ENCODE measurements around the gene SOCS6.

Gene SOCS6

DNA sequence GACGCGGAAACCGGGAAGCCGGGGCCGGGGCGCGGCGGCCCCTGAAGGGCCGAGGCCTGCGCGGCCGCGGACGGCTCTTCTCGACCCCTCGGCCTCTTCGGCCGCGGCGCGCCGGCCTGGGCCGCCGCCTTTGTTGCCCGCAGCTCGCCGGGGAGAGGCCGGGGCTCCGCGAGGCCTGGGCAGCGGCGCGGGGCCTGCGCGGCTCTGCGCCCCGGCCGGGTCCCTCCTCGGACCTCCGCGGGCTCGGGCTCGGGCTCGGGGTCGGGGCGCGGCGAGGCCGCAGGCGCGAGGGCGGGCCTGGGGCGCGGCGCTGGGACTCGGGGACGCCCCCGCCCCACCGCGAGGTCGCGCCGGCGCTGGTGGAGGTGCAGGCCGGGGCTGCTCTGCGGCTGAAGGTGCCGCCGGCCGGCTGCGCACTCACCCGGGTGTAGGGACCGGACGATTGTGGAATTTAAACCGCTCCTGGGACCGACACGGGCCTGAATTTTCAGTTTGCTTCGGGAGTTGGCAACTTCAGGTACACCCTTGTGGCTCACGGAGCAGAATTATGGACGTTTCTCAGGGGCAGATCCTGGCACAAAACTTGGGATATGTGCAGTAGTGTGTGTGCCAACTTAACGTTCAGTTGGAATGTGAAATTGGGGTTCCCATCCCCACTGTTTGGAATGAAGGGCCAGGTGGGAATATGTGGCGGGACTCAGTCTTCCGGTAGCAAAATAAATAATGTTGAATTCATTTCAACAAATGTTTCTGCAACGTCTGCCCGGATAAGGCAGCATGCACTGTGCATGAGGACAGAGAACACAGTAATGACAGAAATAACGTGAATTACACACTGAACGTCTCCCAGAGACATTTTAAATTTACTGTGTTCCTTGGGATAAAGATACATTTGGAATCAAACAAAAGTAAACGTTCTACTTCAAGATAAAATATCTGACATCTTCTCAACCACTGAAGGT is 787 bp downstream of the SOCS6 start:
- peak; percentile 30 for DNase-seq (ENCODE audit: low spot score)

DNA sequence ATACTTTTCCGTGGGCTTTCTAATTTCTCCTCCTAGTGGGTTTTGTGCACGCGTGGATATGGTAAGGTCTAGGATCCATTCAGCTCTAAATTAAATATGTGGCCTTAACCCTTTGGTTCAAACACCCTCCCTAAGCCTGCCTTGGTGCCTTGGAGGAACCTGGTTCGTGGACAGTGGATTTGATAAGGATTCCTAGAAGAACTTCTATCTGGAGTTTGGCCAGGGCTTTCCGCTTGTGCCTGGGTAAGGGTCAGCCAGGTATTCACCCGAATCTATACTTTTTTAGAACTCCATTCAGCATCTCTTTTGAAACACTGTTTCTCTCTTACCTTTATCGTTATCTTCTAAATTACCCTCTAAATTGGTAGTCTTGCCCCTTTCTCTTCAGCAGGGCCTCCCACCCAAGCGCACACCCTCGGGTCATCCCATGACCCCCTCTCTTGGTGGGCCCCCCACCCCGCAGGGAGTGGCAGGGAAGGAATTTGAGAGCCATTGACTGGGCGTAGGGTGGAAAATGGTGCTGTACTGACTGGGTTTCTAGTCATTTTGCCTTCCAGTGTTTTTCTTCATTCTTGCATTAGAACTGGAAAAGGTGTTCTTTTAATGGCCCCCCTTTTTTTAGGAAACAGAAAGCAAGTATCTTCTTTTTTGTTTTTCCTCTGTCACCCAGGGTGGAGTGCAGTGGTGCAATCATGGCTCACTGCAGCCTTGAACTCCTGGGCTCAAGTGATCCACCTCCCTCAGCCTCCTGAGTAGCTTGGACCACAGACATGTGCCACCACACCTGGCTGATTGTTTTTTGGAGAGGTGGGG is 1.8 kb downstream of the SOCS6 start:
- DNase-seq (ENCODE audit: low spot score) = no peak

DNA sequence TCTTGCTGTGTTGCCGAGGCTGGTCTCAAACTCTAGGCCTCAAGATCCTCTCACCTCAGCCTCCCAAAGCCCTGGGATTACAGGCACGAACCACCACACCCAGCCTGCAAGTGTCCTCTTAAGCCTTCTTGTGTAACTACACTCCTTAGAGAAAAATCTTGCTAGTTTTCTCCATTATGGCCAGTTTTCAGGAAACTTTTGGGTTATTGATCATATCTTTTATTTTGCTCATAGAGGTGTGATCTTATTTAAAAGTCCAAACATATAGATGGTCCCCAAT is 2.4 kb downstream of the SOCS6 start:
- DNase-seq (ENCODE audit: low spot score) = no peak

DNA sequence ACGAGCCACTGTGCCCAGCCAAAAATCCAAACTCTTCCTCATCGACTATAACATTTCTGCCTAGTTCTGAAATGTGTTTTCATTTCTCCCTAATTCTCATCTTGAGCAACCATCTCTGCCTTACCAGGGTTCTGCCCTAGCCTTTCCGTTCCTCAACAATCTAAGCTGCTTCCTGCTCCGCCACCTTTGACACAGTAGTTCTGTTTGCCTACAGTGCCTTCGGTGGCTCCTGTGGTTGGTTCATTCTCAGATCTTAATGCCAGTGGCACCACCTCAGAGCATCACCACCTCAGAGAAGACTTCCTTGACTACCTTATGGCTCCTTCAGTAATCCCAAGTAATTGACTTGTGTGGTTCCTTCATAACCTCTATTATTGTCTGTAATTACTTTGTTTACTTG is 3.8 kb downstream of the SOCS6 start:
- no peak for DNase-seq (ENCODE audit: low spot score)

DNA sequence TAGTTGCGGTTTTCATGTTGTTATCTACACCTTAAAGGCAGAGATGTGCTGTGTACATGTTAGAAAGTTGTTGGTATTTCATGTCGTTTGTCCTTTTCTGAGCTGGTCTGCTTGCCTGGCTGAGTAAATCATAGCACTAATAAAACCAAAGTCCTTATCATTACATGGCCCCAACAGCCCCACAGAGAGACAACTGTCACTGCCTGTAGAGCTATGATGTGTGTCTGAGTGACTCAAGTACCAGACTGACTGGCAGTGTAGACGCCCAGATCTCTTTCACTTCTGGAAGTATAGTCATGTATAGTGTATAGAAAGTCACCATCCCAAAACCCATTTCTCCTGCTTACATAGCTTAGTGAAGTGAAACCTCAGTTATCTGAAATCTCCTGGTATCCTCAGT is 4.3 kb downstream of the SOCS6 start:
- DNase-seq (ENCODE audit: low spot score) = no peak

DNA sequence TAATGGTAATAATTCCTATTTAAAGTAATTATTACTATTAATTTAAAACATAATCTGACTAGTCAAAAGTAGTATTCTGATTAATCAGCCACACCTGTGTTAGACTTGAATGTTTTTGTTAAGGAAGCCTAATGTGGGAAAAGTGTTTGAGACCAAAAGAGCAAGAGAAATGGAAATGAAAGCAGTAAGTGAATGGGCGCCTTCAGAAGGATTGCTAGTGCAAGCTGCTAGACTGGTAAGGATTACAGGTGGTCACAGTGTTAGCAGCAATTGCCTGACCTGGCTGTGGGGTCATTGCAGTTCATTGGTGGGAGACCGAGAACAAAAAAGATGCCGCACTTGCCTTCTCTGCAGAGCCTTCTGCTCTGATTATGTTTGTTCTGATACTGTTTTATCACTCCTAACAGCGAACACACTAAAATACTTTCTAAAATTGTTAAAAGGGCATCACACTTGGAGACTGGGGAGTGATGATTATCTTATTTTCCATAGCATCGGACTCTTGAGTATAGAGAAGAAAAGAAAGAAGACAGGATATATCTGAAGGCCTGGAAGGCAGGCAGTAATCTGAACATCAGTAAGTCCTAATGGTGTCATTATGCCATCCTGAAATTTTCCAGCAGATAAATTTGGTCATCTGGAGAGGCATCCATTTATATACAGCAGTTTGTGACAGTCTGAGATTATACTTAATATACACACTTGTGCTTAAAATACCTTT is 5.8 kb downstream of the SOCS6 start:
- no peak for DNase-seq (ENCODE audit: low spot score)

DNA sequence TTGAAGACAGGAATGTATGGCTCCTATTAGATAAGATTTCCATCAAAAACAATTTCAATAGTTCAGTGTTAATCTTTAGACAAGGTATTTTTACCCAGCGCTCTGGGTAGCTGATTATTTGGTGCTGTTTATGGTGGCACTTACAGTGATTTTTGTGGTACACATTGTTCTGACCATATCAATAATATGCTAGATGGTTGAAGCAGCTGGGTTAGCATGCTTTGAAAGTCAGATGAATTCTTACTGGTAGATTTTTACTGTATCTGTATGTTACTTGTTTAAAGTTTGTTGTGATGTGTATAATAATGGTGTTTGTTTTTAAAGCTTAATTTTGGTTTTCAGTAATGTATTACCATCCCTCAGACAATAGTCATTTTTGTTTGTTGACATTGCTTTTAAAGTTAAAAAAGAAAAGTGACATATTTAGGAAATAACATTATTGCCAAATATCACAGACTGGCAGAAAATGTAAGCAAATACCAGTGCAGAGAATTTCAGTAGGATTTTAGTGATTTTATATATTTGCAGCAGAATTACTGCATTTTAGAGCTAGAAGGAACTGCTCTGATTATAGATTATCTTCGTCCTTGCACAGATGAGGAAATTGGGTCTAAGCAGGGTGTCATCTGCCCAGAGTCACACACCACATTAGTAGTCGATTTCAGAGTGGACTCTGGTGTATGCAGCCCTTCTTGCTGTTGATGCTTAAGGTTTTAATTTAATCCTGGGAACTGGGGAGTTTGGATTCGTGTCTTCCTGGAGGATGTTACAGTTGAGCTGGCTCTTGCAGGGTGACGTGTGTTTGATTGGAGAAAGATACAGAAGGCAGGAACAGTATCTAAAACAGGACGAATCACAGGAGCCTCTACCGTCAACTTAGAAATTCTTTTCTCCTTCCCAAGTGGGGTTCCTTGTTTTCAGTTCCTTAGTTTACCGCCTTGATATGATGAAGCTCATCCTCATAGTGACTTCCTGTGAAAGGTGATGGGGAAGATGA is 6.6 kb downstream of the SOCS6 start:
- DNase-seq (ENCODE audit: low spot score) = peak; percentile 12

DNA sequence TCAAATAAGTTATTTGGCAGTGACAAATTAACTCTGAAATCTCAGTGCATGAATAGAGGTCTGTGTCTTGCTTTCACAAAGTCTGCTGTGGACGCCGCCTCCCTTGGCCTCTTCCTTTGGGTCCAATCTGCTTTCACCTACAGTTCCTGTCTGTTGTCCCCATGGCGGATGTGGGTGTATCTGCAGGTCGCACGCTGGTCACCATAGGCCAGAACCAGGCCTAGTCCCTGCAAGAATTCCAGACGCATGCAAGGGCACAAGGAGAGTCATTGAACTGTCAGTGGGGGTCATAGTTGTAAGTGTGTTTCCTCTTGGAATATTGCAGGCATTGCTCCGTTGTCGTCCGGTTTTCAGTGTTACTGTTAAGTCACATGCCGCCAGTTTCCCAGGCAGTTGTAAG is 7.4 kb downstream of the SOCS6 start:
- no peak for DNase-seq (ENCODE audit: low spot score)

DNA sequence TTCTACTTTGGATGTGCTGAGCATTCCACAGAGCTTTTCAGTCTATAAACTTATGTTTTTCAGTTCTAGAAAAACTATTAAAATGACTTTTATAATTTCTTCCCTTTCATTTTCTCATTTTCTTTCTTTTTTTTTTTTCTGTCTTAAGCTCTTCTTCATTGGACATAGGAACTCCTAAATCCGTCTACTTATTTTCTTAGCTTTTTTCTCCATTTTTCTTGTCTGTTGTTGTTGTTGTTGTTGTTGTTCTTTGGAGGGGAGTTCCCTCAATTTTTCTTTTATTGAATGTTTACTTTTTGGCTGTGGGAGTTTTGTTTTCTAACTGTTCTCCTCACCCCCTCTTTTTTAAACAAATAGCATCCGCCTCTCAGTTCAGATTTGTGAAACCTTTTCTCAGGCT is 7.9 kb downstream of the SOCS6 start:
- no peak for DNase-seq (ENCODE audit: low spot score)

DNA sequence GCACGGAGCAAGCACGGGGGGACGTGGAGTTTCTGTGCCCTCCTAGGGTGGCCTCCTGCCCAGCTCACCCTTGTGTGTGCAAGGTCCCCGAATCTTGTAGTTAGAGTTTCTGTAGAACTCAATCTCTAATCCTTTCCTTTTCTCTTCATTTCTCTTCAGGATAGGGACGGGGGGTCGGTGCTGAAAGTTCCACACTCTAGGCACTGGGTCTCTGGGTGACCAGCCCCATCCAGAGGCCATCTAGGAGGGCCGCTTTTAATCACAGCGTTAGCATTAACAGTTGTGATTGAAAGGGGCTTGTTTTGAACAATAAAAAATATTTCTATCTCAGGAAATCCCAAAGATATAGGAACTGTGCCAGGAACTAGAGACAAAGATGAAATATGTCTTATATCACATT is 10.5 kb downstream of the SOCS6 start:
- DNase-seq (ENCODE audit: low spot score) = no peak

DNA sequence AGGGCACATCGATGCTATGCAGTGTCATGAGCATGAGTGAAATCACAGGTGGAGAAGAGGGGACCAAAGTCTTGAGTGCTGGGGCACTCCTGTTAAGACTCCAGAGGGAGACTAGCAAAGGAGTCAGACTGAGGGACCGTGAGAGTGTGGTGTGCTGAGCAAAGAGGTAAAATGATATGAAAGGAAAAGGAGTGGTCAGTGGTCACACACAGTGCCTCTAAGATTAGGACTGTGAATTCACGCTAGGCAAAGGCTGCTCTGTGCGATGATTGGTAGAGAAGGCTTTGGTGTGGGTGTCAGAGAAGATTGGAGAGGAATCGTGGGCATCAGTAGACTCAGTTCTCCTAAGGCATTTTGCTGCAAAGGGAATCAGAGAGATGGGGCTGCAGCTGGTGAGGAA is 12.8 kb downstream of the SOCS6 start:
- DNase-seq (ENCODE audit: low spot score) = no peak

DNA sequence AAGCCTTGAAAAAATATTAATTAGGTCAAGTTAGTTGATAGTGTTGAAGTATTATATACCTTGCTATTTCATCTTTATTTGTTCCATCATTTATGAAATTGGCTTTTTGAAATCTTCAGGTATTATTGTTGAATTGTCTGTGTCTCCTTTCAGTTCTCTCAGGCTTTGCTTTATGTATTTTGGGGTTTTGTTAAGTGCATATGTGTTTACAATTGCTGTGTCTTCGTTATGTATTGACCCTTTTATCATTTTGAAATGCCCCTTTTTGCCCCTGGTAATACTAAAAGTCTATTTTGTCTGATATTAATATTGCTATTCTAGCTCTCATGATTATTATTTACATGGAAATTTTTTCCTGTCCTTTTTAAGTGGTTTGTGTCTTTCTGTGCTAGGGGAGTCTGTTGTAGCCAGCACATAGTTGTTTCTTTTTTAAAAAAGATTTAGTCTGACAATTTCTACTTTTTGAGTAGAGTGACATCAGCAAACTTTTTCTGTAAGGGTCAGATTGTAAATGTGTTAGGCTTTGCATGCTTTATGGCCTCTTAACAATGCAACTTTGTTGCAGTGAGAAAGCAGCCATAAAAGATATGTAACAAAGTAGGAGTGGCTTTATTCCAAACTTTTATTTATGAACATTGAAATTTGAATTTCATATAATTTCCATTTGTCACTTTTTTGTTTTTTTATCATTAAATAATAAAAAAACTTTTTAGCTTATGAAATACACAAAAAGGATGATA is 19.9 kb downstream of the SOCS6 start:
- no peak for DNase-seq (ENCODE audit: low spot score)

DNA sequence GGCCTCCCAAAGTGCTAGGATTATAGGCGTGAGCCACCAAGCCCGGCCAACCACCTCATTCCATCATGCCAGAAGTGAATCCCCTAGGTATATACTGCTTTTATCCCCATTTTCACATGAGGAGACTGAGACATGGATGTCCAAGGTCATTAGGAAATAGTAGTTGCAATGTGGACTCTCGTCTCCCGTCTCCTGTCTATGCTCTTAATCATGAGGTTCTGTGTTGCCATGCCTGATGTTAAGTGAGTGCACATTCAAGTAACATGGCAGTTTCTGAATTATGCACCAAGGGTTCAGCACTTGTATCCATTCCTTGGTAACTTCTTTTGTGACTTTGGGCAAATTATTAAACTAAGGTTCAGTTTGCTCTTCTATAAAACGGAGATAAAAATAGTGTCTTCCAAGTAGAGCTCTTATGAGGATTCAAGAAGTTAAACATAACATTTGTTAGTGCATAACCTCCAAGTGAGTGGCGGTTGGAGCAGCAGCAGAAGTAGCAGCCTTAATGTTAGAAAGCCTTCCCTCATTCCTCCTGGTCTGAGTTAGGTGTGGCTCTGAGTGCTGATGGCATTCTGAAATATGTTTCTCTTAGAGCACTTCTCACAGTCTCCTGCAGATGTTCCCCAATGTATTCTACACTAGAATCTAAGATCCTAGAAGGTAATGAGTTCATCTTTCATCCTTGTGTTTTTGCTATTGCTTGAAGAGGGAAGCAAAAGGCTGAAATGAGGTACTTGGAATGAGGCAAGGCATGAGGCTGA is 21.9 kb downstream of the SOCS6 start:
- no peak for DNase-seq (ENCODE audit: low spot score)

DNA sequence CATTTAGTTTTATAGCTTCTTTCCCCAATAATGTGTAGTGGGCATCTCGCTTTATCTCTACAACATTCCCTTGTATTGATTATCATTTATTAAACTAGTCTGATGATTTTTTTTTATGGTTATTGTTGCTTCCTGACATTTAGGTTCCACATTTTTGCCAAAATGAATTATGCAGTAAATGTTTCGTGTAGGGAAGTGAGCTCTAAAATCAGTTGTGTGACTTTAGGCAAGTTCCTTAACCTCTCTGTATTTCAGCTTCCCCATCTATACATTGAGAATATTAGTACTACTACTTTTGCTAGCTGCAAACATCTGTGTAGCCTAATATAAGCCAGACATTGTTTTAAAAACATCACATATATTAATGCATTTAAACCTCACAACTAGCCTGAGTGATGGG is 22.9 kb downstream of the SOCS6 start:
- no peak for DNase-seq (ENCODE audit: low spot score)

DNA sequence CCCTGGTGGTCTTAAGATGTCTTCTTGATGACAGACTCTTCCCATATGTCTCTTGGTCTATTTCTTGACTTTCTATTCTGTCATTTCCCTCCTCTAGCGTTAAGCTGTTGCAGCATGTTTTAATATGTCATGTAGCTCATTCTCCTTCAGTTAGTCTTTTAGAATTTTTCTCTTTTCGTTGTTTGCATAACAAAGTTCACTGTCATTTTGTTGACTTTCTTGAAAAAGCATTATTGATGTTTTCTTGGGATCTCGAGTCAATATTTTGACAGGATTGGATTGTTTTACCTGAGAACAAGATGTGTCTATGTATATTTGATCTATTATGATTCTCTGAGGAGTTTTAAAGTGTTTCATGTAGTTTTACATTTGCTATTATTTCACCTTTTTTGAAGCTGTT is 24.8 kb downstream of the SOCS6 start:
- no peak for DNase-seq (ENCODE audit: low spot score)

DNA sequence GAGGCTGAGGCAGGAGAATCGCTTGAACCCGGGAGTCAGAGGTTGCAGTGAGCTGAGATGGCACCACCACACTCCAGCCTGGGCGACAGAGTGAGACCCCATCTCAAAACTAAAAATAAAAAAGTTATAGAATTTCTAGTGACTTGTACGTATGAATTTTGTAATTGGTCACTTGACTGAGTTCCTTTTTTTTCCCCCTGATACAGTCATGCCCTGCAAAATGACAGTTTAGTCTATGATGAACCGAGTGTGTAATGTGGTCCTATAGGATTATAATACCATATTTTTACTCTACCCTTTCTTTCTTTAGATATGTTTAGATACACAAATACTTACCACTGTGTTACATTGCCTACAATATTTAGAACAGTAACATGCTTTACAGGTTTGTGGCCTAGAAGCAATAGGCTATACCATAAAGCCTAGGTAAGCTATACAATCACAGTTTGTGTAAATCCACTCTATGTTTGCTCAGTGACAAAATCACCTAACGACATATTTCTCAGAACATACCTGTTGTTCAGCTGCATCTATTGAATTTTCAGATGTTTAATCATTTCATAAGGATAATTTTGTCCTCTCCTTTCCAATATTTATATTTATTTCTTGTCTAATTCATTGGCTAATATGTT is 25.4 kb downstream of the SOCS6 start:
- no peak for DNase-seq (ENCODE audit: low spot score)

DNA sequence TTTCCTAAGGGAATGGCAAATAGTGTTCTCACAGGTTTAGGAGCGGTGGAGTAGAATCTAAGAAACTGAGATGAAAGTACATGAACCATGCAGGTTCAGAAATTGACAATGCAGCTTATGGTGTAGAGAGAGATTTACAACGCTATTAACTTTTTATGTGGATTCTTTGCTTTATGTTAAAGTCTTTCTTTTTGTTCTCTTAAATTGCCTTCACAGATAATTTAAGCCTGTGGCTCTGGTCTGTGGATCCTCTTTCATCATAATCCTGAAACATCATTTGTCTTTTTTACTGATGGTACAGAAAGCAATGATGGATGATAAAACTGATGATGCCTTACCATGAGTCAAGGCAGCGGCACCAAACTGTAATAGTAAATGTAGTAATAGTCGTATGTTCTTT is 30.3 kb downstream of the SOCS6 start:
- DNase-seq (ENCODE audit: low spot score) = no peak

DNA sequence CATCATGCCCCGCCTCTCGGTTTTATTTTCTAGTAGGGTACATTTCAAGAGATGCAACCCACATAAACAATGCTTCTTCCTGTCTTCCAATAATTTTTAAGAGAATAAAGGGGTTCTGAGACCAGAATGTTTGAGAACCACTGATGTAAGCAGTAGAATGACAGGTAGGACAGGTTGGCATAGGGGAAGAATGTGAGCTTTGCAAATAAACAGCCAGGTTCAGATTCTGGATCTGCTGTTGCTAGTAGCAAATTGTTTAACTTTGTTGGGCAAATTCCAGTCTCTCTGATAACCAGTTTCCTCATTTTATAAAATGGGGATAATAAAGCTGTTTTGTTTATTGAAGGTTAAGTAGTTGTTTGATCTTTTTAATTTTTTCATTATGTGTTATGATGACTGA is 32.8 kb downstream of the SOCS6 start:
- DNase-seq (ENCODE audit: low spot score) = no peak

DNA sequence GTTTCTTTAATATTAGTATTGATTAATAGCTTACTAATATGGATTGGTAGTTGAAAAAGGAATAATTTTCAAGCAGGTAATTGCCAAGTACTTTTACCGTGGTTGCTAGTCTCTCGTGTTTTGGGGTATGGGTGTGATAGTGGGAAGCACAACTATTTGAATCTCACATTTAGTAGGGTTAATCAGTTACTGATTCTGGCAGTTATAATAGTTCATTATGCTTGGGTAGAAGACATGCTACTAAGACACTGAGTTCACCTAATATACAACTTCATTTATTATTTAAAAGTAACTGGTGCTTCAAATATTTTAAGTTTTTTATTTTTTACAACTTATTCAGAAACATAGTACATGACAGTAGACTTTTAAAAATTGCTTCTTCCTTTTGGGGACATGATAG is 33.5 kb downstream of the SOCS6 start:
- DNase-seq (ENCODE audit: low spot score) = no peak

DNA sequence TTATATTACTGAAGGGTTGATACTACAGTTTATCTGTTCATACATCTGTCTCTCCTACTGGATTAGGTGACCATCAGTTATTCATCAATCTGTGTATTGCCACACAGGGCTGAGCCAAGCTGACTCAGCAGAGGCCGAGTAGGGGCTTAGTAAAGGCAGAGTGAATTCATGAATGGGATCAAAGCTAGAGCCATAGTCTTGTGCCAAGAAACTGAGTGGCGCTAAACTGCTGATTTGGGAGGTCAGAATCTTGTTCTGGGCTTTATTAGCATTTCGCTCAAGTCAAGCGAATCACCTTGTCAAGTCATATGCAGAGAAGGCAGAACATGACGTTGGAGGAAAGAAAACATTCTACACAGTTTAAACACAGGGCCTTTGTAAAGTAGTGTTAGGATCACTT is 34.1 kb downstream of the SOCS6 start:
- DNase-seq (ENCODE audit: low spot score) = no peak

All from AG08395 (cell line).